GM23338 (cell line): ENCODE measurements around the gene ASPHD2. TPM values are rescaled to one million over a fixed set of nuclear protein-coding genes. Genes with fewer than 3 reads are reported as not detected.

Experiments used
- ATAC-seq: fragments of 200-7000 bp; cut with Tn5 transposase; 3 replicates; pipeline ENCODE4 v1.9.1; 2020
- DNase-seq: peaks from one replicate; pipeline ENCODE4 v3.0.0-alpha.2; 2015; ENCODE audit warnings: low spot score
- H2AFZ ChIP-seq: fragments of 200-600 bp; sonication (generic); 2 replicates; pipeline ENCODE4 v1.8.0; 2016; ENCODE audit warnings: antibody characterized with exemption, mild to moderate bottlenecking, moderate library complexity
- H3F3A ChIP-seq: fragments of 200-600 bp; sonication (generic); replicated peaks from 2 replicates; pipeline ENCODE4 v1.8.0; 2017; ENCODE audit warnings: antibody characterized with exemption, mixed run types, low read depth
- H3K27ac ChIP-seq: fragments of 200-600 bp; sonication (generic); 2 replicates; pipeline ENCODE4 v1.6.1; 2016; ENCODE audit warnings: low read depth
- H3K27me3 ChIP-seq: fragments of 200-600 bp; sonication (generic); 2 replicates; pipeline ENCODE4 v1.8.0; 2016; ENCODE audit warnings: mild to moderate bottlenecking, mixed run types, moderate library complexity; ENCODE audit not compliant: insufficient read depth
- H3K36me3 ChIP-seq: fragments of 200-600 bp; sonication (generic); 2 replicates; pipeline ENCODE4 v1.8.0; 2016; ENCODE audit warnings: mild to moderate bottlenecking; ENCODE audit not compliant: insufficient read depth
- H3K4me1 ChIP-seq: fragments of 200-600 bp; sonication (generic); 2 replicates; pipeline ENCODE4 v1.8.0; 2016; ENCODE audit warnings: mild to moderate bottlenecking, moderate library complexity; ENCODE audit not compliant: insufficient read depth
- H3K4me2 ChIP-seq: fragments of 200-600 bp; sonication (generic); 2 replicates; pipeline ENCODE4 v1.7.1; 2017; ENCODE audit warnings: mixed run types
- H3K4me3 ChIP-seq: fragments of 200-600 bp; sonication (generic); 2 replicates; pipeline ENCODE4 v1.6.1; 2016; ENCODE audit warnings: mixed run types
- H3K79me2 ChIP-seq: fragments of 200-600 bp; sonication (generic); replicated peaks from 2 replicates; pipeline ENCODE4 v1.8.0; 2017; ENCODE audit warnings: mild to moderate bottlenecking; ENCODE audit not compliant: insufficient read depth
- H3K9me2 ChIP-seq: fragments of 200-600 bp; sonication (generic); 2 replicates; pipeline ENCODE4 v1.8.0; 2017; ENCODE audit not compliant: insufficient read depth
- H4K20me1 ChIP-seq: fragments of 200-600 bp; sonication (generic); replicated peaks from 2 replicates; pipeline ENCODE4 v1.8.0; 2017; ENCODE audit warnings: mild to moderate bottlenecking; ENCODE audit not compliant: insufficient read depth
- H3K27ac Mint-ChIP-seq: 2 replicates; pipeline ENCODE4 v1.8.0; 2020; ENCODE audit warnings: inconsistent platforms, mild to moderate bottlenecking, moderate library complexity, mixed read lengths
- H3K27me3 Mint-ChIP-seq: 3 replicates; pipeline ENCODE4 v1.8.0; 2022; ENCODE audit warnings: low read depth, mild to moderate bottlenecking, moderate library complexity, mixed read lengths, inconsistent platforms; ENCODE audit not compliant: insufficient read depth, poor library complexity
- H3K36me3 Mint-ChIP-seq: 3 replicates; pipeline ENCODE4 v1.8.0; 2021; ENCODE audit warnings: low read depth, mild to moderate bottlenecking, inconsistent platforms, moderate library complexity, mixed read lengths
- H3K4me1 Mint-ChIP-seq: 3 replicates; pipeline ENCODE4 v1.8.0; 2020; ENCODE audit warnings: mild to moderate bottlenecking, inconsistent platforms, mixed read lengths
- H3K4me3 Mint-ChIP-seq: 3 replicates; pipeline ENCODE4 v1.8.0; 2021; ENCODE audit warnings: moderate library complexity, mild to moderate bottlenecking, inconsistent platforms, mixed read lengths
- H3K9me3 Mint-ChIP-seq: 3 replicates; pipeline ENCODE4 v1.8.0; 2020; ENCODE audit warnings: moderate library complexity, mild to moderate bottlenecking, inconsistent platforms, mixed read lengths
- CREB1 ChIP-seq: fragments of 250-450 bp; sonication (Bioruptor Pico); IDR thresholded peaks from 2 replicates; pipeline ENCODE4 v1.5.0; 2020; ENCODE audit warnings: low read depth, mild to moderate bottlenecking, moderate library complexity
- EZH2 ChIP-seq: fragments of 200-600 bp; sonication (generic); IDR thresholded peaks from one replicate; pipeline ENCODE4 v1.8.0; 2017; ENCODE audit warnings: antibody characterized with exemption, mild to moderate bottlenecking, low read depth; ENCODE audit not compliant: unreplicated experiment
- EZH2phosphoT487 ChIP-seq: fragments of 200-600 bp; sonication (generic); IDR thresholded peaks from one replicate; pipeline ENCODE4 v1.8.1; 2018; ENCODE audit warnings: antibody characterized with exemption; ENCODE audit not compliant: unreplicated experiment
- ZNF331 ChIP-seq: fragments of 250-450 bp; sonication (Bioruptor Pico); IDR thresholded peaks from 2 replicates; pipeline ENCODE4 v1.5.0; 2020; ENCODE audit warnings: low read depth, mild to moderate bottlenecking, moderate library complexity
- polyA plus RNA-seq: library from polyadenylated mRNA; unstranded; fragments of >200 nt; fragmentation: Nextera tagmentation; extraction: Ambion mirVana; gene quantifications from 2 replicates; pipeline ENCODE4 v1.2.1, GENCODE V29; 2016
- total RNA-seq: library from RNA; depleted of rRNA; stranded (reverse); fragments of >200 nt; shearing (Covaris generic); gene quantifications from 2 replicates; pipeline ENCODE4 v1.2.3, GENCODE V29; 2014
- TF ChIP-seq, protein P1 (sequence below), 2 experiments: fragments of 200-600 bp in 1 of 2; sonication (generic) in 1 of 2; conservative IDR thresholded peaks; 2 replicates each; pipeline versions ENCODE4 v1.5.1 to v1.6.1; 2016 to 2017; ENCODE audit warnings: antibody characterized with exemption in 2 of 2, low read depth in 2 of 2, mild to moderate bottlenecking in 2 of 2, moderate library complexity in 1 of 2
- TF ChIP-seq, protein P2 (sequence below): fragments of 250-450 bp; sonication (Bioruptor Pico); IDR thresholded peaks from 2 replicates; pipeline ENCODE4 v1.5.0; 2020; ENCODE audit warnings: mild to moderate bottlenecking, moderate library complexity
- TF ChIP-seq, protein P3 (sequence below): IDR thresholded peaks from one replicate; pipeline ENCODE4 v1.6.1; 2018; ENCODE audit warnings: antibody characterized with exemption; ENCODE audit not compliant: unreplicated experiment

ASPHD2 gene
- total and polyA plus RNA-seq, 2 experiments from 2014 or later, result 6.0 to 9.3 TPM

DNA sequence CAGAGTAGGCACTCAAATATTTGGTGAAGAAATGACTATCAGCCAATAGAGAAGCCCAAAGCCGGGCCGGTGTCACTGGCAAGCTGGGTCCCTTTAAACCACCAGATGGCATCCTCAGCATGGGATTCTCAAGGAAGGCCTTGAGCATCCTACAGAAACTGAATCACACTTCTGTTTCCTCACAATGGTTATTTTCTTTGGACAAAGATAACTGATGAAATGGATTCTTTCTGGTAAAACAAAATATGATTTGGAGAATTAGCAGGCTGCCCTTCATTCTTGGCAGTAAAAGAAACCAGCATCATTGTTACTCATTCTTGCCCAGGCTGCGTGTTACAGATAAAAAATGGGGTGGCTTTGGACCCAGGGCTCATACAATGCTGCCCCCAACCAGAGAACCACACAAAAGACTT, 30.3 kb upstream of the ASPHD2 start:
- Histone ChIP-seq H3K79me2 (no peaks in the 10 kb centered on the region), H4K20me1 (no peaks in the 10 kb centered on the region), H3K4me3 (no peak overlapping the region), H3K27me3 (no peaks in the 10 kb centered on the region), H3K36me3 (no peaks in the 10 kb centered on the region), H3K4me1 (no peaks in the 10 kb centered on the region; the same call in 1 of the 2 replicates), H3K4me2 (no peak overlapping the region), H3K9me2 (peaks cover 5% of the 10 kb centered on the region; the same call in 1 of the 2 replicates), H3K27ac (no peak overlapping the region), H2AFZ (no peak overlapping the region), H3F3A (no peaks in the 10 kb centered on the region)
- DNase-seq, result peak; percentile 84
- Mint-ChIP-seq H3K9me3 (no peaks in the 10 kb centered on the region), H3K36me3 (no peaks in the 10 kb centered on the region), H3K27me3 (peaks cover 15% of the 10 kb centered on the region), H3K4me1 (peaks cover 12% of the 10 kb centered on the region), H3K27ac (no peak overlapping the region), H3K4me3 (no peak overlapping the region)
- TF ChIP-seq ZNF331, result no peak
- no peak for TF ChIP-seq EZH2
- TF ChIP-seq, protein P1, sequence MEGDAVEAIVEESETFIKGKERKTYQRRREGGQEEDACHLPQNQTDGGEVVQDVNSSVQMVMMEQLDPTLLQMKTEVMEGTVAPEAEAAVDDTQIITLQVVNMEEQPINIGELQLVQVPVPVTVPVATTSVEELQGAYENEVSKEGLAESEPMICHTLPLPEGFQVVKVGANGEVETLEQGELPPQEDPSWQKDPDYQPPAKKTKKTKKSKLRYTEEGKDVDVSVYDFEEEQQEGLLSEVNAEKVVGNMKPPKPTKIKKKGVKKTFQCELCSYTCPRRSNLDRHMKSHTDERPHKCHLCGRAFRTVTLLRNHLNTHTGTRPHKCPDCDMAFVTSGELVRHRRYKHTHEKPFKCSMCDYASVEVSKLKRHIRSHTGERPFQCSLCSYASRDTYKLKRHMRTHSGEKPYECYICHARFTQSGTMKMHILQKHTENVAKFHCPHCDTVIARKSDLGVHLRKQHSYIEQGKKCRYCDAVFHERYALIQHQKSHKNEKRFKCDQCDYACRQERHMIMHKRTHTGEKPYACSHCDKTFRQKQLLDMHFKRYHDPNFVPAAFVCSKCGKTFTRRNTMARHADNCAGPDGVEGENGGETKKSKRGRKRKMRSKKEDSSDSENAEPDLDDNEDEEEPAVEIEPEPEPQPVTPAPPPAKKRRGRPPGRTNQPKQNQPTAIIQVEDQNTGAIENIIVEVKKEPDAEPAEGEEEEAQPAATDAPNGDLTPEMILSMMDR (conservative IDR thresholded peaks at IDR 0.05; ENCODE audit: low read depth in 2 of 2), result peak; percentile 84 to 87
- ATAC-seq, result peak; percentile 69

DNA sequence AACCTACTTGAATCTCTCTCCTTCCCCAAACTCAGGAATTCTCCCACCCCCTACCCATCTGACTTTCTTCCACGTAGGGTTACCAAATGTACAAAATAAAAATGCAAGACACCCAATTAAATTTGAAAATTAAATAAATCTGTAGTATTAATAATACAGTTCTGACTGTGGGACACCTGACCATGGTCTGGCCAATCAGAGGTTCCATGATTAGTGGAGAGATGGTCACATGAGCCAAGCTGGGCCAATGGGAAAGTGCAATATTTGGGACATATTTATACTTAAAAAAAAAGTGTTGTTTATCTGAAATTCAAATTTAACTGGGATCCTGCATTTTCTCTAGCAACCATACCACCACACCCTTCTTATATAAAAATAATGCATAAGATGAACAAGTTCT, 29.8 kb upstream of the ASPHD2 start:
- Histone ChIP-seq H3K36me3 (no peaks in the 10 kb centered on the region), H4K20me1 (no peaks in the 10 kb centered on the region), H3K4me2 (no peak overlapping the region), H3K79me2 (no peaks in the 10 kb centered on the region), H3K9me2 (peaks cover 5% of the 10 kb centered on the region; the same call in 1 of the 2 replicates), H3K4me3 (no peak overlapping the region), H3K4me1 (no peaks in the 10 kb centered on the region; the same call in 1 of the 2 replicates), H3F3A (no peaks in the 10 kb centered on the region), H3K27me3 (no peaks in the 10 kb centered on the region), H3K27ac (no peak overlapping the region), H2AFZ (no peak overlapping the region)
- ATAC-seq (no peak), DNase-seq (peak; percentile 6)
- H3K9me3 Mint-ChIP-seq, result no peaks in the 10 kb centered on the region
- no peaks in the 10 kb centered on the region for H3K36me3 Mint-ChIP-seq
- TF ChIP-seq, protein P1 (conservative IDR thresholded peaks at IDR 0.05; ENCODE audit: low read depth in 2 of 2), result no peak
- TF ChIP-seq ZNF331, result no peak
- TF ChIP-seq, protein P2, sequence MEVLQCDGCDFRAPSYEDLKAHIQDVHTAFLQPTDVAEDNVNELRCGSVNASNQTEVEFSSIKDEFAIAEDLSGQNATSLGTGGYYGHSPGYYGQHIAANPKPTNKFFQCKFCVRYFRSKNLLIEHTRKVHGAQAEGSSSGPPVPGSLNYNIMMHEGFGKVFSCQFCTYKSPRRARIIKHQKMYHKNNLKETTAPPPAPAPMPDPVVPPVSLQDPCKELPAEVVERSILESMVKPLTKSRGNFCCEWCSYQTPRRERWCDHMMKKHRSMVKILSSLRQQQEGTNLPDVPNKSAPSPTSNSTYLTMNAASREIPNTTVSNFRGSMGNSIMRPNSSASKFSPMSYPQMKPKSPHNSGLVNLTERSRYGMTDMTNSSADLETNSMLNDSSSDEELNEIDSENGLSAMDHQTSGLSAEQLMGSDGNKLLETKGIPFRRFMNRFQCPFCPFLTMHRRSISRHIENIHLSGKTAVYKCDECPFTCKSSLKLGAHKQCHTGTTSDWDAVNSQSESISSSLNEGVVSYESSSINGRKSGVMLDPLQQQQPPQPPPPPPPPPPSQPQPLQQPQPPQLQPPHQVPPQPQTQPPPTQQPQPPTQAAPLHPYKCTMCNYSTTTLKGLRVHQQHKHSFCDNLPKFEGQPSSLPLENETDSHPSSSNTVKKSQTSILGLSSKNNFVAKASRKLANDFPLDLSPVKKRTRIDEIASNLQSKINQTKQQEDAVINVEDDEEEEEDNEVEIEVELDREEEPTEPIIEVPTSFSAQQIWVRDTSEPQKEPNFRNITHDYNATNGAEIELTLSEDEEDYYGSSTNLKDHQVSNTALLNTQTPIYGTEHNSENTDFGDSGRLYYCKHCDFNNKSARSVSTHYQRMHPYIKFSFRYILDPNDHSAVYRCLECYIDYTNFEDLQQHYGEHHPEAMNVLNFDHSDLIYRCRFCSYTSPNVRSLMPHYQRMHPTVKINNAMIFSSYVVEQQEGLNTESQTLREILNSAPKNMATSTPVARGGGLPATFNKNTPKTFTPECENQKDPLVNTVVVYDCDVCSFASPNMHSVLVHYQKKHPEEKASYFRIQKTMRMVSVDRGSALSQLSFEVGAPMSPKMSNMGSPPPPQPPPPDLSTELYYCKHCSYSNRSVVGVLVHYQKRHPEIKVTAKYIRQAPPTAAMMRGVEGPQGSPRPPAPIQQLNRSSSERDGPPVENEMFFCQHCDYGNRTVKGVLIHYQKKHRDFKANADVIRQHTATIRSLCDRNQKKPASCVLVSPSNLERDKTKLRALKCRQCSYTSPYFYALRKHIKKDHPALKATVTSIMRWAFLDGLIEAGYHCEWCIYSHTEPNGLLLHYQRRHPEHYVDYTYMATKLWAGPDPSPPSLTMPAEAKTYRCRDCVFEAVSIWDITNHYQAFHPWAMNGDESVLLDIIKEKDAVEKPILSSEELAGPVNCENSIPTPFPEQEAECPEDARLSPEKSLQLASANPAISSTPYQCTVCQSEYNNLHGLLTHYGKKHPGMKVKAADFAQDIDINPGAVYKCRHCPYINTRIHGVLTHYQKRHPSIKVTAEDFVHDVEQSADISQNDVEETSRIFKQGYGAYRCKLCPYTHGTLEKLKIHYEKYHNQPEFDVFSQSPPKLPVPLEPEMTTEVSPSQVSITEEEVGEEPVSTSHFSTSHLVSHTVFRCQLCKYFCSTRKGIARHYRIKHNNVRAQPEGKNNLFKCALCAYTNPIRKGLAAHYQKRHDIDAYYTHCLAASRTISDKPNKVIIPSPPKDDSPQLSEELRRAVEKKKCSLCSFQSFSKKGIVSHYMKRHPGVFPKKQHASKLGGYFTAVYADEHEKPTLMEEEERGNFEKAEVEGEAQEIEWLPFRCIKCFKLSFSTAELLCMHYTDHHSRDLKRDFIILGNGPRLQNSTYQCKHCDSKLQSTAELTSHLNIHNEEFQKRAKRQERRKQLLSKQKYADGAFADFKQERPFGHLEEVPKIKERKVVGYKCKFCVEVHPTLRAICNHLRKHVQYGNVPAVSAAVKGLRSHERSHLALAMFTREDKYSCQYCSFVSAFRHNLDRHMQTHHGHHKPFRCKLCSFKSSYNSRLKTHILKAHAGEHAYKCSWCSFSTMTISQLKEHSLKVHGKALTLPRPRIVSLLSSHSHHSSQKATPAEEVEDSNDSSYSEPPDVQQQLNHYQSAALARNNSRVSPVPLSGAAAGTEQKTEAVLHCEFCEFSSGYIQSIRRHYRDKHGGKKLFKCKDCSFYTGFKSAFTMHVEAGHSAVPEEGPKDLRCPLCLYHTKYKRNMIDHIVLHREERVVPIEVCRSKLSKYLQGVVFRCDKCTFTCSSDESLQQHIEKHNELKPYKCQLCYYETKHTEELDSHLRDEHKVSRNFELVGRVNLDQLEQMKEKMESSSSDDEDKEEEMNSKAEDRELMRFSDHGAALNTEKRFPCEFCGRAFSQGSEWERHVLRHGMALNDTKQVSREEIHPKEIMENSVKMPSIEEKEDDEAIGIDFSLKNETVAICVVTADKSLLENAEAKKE (CRISPR knock-in tag), result no peak
- TF ChIP-seq, protein P3, sequence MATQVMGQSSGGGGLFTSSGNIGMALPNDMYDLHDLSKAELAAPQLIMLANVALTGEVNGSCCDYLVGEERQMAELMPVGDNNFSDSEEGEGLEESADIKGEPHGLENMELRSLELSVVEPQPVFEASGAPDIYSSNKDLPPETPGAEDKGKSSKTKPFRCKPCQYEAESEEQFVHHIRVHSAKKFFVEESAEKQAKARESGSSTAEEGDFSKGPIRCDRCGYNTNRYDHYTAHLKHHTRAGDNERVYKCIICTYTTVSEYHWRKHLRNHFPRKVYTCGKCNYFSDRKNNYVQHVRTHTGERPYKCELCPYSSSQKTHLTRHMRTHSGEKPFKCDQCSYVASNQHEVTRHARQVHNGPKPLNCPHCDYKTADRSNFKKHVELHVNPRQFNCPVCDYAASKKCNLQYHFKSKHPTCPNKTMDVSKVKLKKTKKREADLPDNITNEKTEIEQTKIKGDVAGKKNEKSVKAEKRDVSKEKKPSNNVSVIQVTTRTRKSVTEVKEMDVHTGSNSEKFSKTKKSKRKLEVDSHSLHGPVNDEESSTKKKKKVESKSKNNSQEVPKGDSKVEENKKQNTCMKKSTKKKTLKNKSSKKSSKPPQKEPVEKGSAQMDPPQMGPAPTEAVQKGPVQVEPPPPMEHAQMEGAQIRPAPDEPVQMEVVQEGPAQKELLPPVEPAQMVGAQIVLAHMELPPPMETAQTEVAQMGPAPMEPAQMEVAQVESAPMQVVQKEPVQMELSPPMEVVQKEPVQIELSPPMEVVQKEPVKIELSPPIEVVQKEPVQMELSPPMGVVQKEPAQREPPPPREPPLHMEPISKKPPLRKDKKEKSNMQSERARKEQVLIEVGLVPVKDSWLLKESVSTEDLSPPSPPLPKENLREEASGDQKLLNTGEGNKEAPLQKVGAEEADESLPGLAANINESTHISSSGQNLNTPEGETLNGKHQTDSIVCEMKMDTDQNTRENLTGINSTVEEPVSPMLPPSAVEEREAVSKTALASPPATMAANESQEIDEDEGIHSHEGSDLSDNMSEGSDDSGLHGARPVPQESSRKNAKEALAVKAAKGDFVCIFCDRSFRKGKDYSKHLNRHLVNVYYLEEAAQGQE, result no peak
- no peak for TF ChIP-seq EZH2phosphoT487
- no peak for TF ChIP-seq CREB1
- H3K27me3 Mint-ChIP-seq, result peaks cover 12% of the 10 kb centered on the region
- no peak overlapping the region for H3K27ac Mint-ChIP-seq
- peaks cover 10% of the 10 kb centered on the region; the same call in 2 of the 3 replicates for H3K4me1 Mint-ChIP-seq
- no peak overlapping the region for H3K4me3 Mint-ChIP-seq
